H9 (cell line): ENCODE results near the gene OSTF1. TPM values are rescaled to one million over a fixed set of nuclear protein-coding genes. Genes with fewer than 3 reads are reported as not detected.

Source experiments
- DNase-seq: peaks from one replicate; pipeline ENCODE4 v3.0.0-alpha.2; 2017
- H2AFZ ChIP-seq: one replicate; pipeline ENCODE4 v1.6.1; 2013; ENCODE audit warnings: mild to moderate bottlenecking, low read length, control low read depth, moderate library complexity
- H2AK5ac ChIP-seq: 2 replicates; pipeline ENCODE4 v1.6.1; 2013; ENCODE audit warnings: low read length, control low read depth, mixed read lengths; ENCODE audit not compliant: insufficient read length
- H2BK120ac ChIP-seq: one replicate; pipeline ENCODE4 v1.6.1; 2013; ENCODE audit warnings: low read depth, mild to moderate bottlenecking, low read length, control low read depth, inconsistent platforms; ENCODE audit not compliant: poor library complexity, severe bottlenecking
- H2BK12ac ChIP-seq: 2 replicates; pipeline ENCODE4 v1.6.1; 2013; ENCODE audit warnings: low read length, control low read depth, mixed read lengths, low read depth; ENCODE audit not compliant: insufficient read length
- H2BK15ac ChIP-seq: 2 replicates; pipeline ENCODE4 v1.6.1; 2013; ENCODE audit warnings: low read depth, low read length, control low read depth
- H2BK20ac ChIP-seq: one replicate; pipeline ENCODE4 v1.6.1; 2013; ENCODE audit warnings: low read depth, mild to moderate bottlenecking, low read length, control low read depth, inconsistent platforms; ENCODE audit not compliant: poor library complexity, severe bottlenecking
- H2BK5ac ChIP-seq: 2 replicates; pipeline ENCODE4 v1.6.1; 2013; ENCODE audit warnings: low read length, control low read depth, mixed read lengths; ENCODE audit not compliant: insufficient read length
- H3K14ac ChIP-seq: 2 replicates; pipeline ENCODE4 v1.6.1; 2013; ENCODE audit warnings: low read length, control low read depth; ENCODE audit not compliant: insufficient read depth
- H3K18ac ChIP-seq: 2 replicates; pipeline ENCODE4 v1.6.1; 2013; ENCODE audit warnings: low read depth, mild to moderate bottlenecking, mixed read lengths, low read length, control low read depth; ENCODE audit not compliant: insufficient read length
- H3K23ac ChIP-seq: 2 replicates; pipeline ENCODE4 v1.6.1; 2013; ENCODE audit warnings: low read length, control low read depth, mixed read lengths, low read depth; ENCODE audit not compliant: insufficient read length
- H3K23me2 ChIP-seq: 2 replicates; pipeline ENCODE4 v1.6.1; 2013; ENCODE audit warnings: low read depth, mild to moderate bottlenecking, mixed read lengths, low read length, control low read depth; ENCODE audit not compliant: insufficient read length, poor library complexity, severe bottlenecking
- H3K27ac ChIP-seq: 2 replicates; pipeline ENCODE4 v1.5.1; 2013; ENCODE audit warnings: low read length, control low read depth, mixed read lengths, low read depth; ENCODE audit not compliant: insufficient read length
- H3K27me3 ChIP-seq: 2 replicates; pipeline ENCODE4 v1.6.1; 2013; ENCODE audit warnings: low read length, control low read depth, inconsistent platforms; ENCODE audit not compliant: insufficient read depth
- H3K4ac ChIP-seq: 2 replicates; pipeline ENCODE4 v1.6.1; 2013; ENCODE audit warnings: low read depth, mild to moderate bottlenecking, control low read depth, inconsistent platforms, low read length, moderate library complexity
- H3K4me1 ChIP-seq: 2 replicates; pipeline ENCODE4 v1.6.1; 2013; ENCODE audit warnings: low read length, control low read depth, inconsistent platforms; ENCODE audit not compliant: insufficient read depth
- H3K4me2 ChIP-seq: 2 replicates; pipeline ENCODE4 v1.6.1; 2013; ENCODE audit warnings: low read length, control low read depth, mixed read lengths; ENCODE audit not compliant: insufficient read length, insufficient read depth
- H3K56ac ChIP-seq: 2 replicates; pipeline ENCODE4 v1.6.1; 2013; ENCODE audit warnings: low read depth, mild to moderate bottlenecking, mixed read lengths, low read length, control low read depth; ENCODE audit not compliant: insufficient read length
- H3K79me1 ChIP-seq: 2 replicates; pipeline ENCODE4 v1.6.1; 2013; ENCODE audit warnings: low read depth, mild to moderate bottlenecking, moderate library complexity, low read length, control low read depth, inconsistent platforms; ENCODE audit not compliant: insufficient read depth, poor library complexity, severe bottlenecking
- H3K79me2 ChIP-seq: 2 replicates; pipeline ENCODE4 v1.6.1; 2013; ENCODE audit warnings: low read length, control low read depth, inconsistent platforms; ENCODE audit not compliant: insufficient read depth
- H3K9ac ChIP-seq: 2 replicates; pipeline ENCODE4 v1.6.1; 2013; ENCODE audit warnings: low read length, control low read depth, mixed read lengths; ENCODE audit not compliant: insufficient read length; ENCODE audit errors: extremely low read depth
- H3K9me3 ChIP-seq: one replicate; pipeline ENCODE4 v1.6.1; 2013; ENCODE audit warnings: low read depth, low read length, inconsistent platforms; ENCODE audit not compliant: control insufficient read depth
- H3T11ph ChIP-seq: one replicate; pipeline ENCODE4 v1.6.1; 2013; ENCODE audit warnings: mild to moderate bottlenecking, low read length, control low read depth, inconsistent platforms
- H4K20me1 ChIP-seq: one replicate; pipeline ENCODE4 v1.6.1; 2013; ENCODE audit not compliant: control insufficient read depth, insufficient read length, insufficient read depth
- H4K5ac ChIP-seq: 2 replicates; pipeline ENCODE4 v1.6.1; 2013; ENCODE audit warnings: low read depth, mild to moderate bottlenecking, mixed read lengths, low read length, control low read depth; ENCODE audit not compliant: insufficient read length
- H4K8ac ChIP-seq: replicated peaks from 2 replicates; pipeline ENCODE4 v1.6.1; 2013; ENCODE audit warnings: low read length, control low read depth, mixed read lengths, low read depth; ENCODE audit not compliant: insufficient read length
- H4K91ac ChIP-seq: 2 replicates; pipeline ENCODE4 v1.6.1; 2013; ENCODE audit warnings: low read depth, mild to moderate bottlenecking, moderate library complexity, mixed read lengths, low read length, control low read depth; ENCODE audit not compliant: insufficient read length
- H3K27ac Mint-ChIP-seq, 3 experiments: 2 replicates in 2 of 3; 3 replicates in 1 of 3; pipeline ENCODE4 v1.8.0; 2020 to 2021; ENCODE audit warnings: mixed read lengths in 3 of 3, mild to moderate bottlenecking in 1 of 3, moderate library complexity in 1 of 3
- H3K27me3 Mint-ChIP-seq: 2 replicates; pipeline ENCODE4 v1.8.0; 2021; ENCODE audit warnings: low read depth, mild to moderate bottlenecking, moderate library complexity, mixed read lengths
- H3K36me3 Mint-ChIP-seq, 3 experiments: 2 replicates in 2 of 3; 3 replicates in 1 of 3; pipeline ENCODE4 v1.8.0; 2020 to 2021; ENCODE audit warnings: low read depth in 3 of 3, mixed read lengths in 3 of 3; ENCODE audit not compliant: insufficient read depth in 1 of 3
- H3K4me1 Mint-ChIP-seq, 2 experiments: 2 replicates each; pipeline ENCODE4 v1.8.0; 2020; ENCODE audit warnings: mixed read lengths in 2 of 2
- H3K4me3 Mint-ChIP-seq, 2 experiments: 2 replicates in 1 of 2; 3 replicates in 1 of 2; pipeline ENCODE4 v1.8.0; 2020 to 2021; ENCODE audit warnings: mild to moderate bottlenecking in 2 of 2, mixed read lengths in 2 of 2, moderate library complexity in 1 of 2
- H3K9me3 Mint-ChIP-seq, 2 experiments: 2 replicates in 1 of 2; 3 replicates in 1 of 2; pipeline ENCODE4 v1.8.0; 2020; ENCODE audit warnings: mild to moderate bottlenecking in 2 of 2, mixed read lengths in 2 of 2, moderate library complexity in 1 of 2
- WGBS: extraction: QIAGEN DNeasy Blood & Tissue Kit; methylation state at CpG from one replicate; pipeline ENCODE4 v1.1.7; 2013; ENCODE audit warnings: missing lambda C conversion rate, low lambda C conversion rate, mixed read lengths; ENCODE audit not compliant: insufficient read length; ENCODE audit errors: extremely low coverage; 5-methylcytosine and 5-hydroxymethylcytosine counted together
- total RNA-seq: library from RNA; stranded (reverse); gene quantifications from 2 replicates; pipeline ENCODE4 v1.2.1, GENCODE V29; 2021
- TF ChIP-seq, protein P1 (sequence below): fragments of 200-600 bp; sonication (generic); conservative IDR thresholded peaks from 3 replicates; pipeline ENCODE4 v1.8.0; 2021; ENCODE audit warnings: antibody characterized with exemption, mild to moderate bottlenecking

OSTF1 gene
- total RNA-seq, 1 experiment from 2014 or later: 16.1 TPM

GRCh38 chr9:75132244-75132643 lies 43.9 kb downstream of the OSTF1 start:
- Mint-ChIP-seq H3K27ac (no peak overlapping the region), H3K4me3 (no peak overlapping the region)
- WGBS: no CpG with 5 or more reads among the region's 4 CpGs

More at GRCh38 chr9:75132244-75132643, 43.9 kb downstream of the OSTF1 start:
- Histone ChIP-seq H3K56ac (no peak overlapping the region), H3K79me1 (no peaks in the 10 kb centered on the region), H3K27me3 (no peaks in the 10 kb centered on the region), H3K79me2 (no peaks in the 10 kb centered on the region), H2BK120ac (no peak overlapping the region), H3K4me2 (no peak overlapping the region), H3K27ac (no peak overlapping the region), H2BK5ac (no peak overlapping the region), H3K18ac (no peak overlapping the region), H3T11ph (no peak overlapping the region), H3K9ac (no peak overlapping the region), H4K91ac (no peak overlapping the region), H2AK5ac (no peak overlapping the region), H3K4me1 (no peaks in the 10 kb centered on the region; the same call in 1 of the 2 replicates), H3K9me3 (no peaks in the 10 kb centered on the region), H4K5ac (no peak overlapping the region), H2BK15ac (no peak overlapping the region), H4K8ac (no peak overlapping the region), H3K14ac (no peak overlapping the region), H2AFZ (no peak overlapping the region), H2BK12ac (no peak overlapping the region), H2BK20ac (no peak overlapping the region), H3K23ac (no peak overlapping the region), H3K23me2 (no peaks in the 10 kb centered on the region), H3K4ac (no peak overlapping the region), H4K20me1 (no peaks in the 10 kb centered on the region)
- H3K4me1 Mint-ChIP-seq: peaks cover 13 to 16% of the 10 kb centered on the region in 2 experiments
- no peaks in the 10 kb centered on the region for H3K27me3 Mint-ChIP-seq
- 0 out of 7 replicates have a peak, but pooled peaks cover 0 to 3% (median 0%) of the 10 kb centered on the region in 3 experiments for H3K36me3 Mint-ChIP-seq
- no peaks in the 10 kb centered on the region for H3K9me3 Mint-ChIP-seq
- no peak for DNase-seq
- TF ChIP-seq, protein P1, sequence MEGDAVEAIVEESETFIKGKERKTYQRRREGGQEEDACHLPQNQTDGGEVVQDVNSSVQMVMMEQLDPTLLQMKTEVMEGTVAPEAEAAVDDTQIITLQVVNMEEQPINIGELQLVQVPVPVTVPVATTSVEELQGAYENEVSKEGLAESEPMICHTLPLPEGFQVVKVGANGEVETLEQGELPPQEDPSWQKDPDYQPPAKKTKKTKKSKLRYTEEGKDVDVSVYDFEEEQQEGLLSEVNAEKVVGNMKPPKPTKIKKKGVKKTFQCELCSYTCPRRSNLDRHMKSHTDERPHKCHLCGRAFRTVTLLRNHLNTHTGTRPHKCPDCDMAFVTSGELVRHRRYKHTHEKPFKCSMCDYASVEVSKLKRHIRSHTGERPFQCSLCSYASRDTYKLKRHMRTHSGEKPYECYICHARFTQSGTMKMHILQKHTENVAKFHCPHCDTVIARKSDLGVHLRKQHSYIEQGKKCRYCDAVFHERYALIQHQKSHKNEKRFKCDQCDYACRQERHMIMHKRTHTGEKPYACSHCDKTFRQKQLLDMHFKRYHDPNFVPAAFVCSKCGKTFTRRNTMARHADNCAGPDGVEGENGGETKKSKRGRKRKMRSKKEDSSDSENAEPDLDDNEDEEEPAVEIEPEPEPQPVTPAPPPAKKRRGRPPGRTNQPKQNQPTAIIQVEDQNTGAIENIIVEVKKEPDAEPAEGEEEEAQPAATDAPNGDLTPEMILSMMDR: no peak
